22Rv1 (cell line): ENCODE results near the gene PRAMEF11.
A peak's percentile ranks its signal among the peaks of the same experiment; 100 is the strongest.
"Not testable (repeated sequence)": the region's sequence is repeated elsewhere in the genome, so short reads cannot be mapped to it uniquely, and the experiment has no call there.

Source experiments
- H3K27ac ChIP-seq: fragments of 450-650 bp; 2 replicates; pipeline ENCODE4 v1.5.1; 2017
- ZFX ChIP-seq: fragments of 450-650 bp; IDR thresholded peaks from 2 replicates; pipeline ENCODE4 v1.6.1; 2017; ENCODE audit warnings: antibody characterized with exemption, borderline replicate concordance
- TF ChIP-seq, protein P1 (sequence below): fragments of 450-650 bp; IDR thresholded peaks from 2 replicates; pipeline ENCODE4 v1.5.1; 2017; ENCODE audit warnings: mild to moderate bottlenecking

Gene PRAMEF11

GRCh38 chr1:12799730-12800129, 31.5 kb downstream of the PRAMEF11 start:
- TF ChIP-seq ZFX: no peak
- TF ChIP-seq, protein P1, sequence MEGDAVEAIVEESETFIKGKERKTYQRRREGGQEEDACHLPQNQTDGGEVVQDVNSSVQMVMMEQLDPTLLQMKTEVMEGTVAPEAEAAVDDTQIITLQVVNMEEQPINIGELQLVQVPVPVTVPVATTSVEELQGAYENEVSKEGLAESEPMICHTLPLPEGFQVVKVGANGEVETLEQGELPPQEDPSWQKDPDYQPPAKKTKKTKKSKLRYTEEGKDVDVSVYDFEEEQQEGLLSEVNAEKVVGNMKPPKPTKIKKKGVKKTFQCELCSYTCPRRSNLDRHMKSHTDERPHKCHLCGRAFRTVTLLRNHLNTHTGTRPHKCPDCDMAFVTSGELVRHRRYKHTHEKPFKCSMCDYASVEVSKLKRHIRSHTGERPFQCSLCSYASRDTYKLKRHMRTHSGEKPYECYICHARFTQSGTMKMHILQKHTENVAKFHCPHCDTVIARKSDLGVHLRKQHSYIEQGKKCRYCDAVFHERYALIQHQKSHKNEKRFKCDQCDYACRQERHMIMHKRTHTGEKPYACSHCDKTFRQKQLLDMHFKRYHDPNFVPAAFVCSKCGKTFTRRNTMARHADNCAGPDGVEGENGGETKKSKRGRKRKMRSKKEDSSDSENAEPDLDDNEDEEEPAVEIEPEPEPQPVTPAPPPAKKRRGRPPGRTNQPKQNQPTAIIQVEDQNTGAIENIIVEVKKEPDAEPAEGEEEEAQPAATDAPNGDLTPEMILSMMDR: no peak
- no peak overlapping the region for H3K27ac ChIP-seq

GRCh38 chr1:12798911-12799310, 32.3 kb downstream of the PRAMEF11 start:
- TF ChIP-seq, protein P1: no peak
- no peak for TF ChIP-seq ZFX

DNA sequence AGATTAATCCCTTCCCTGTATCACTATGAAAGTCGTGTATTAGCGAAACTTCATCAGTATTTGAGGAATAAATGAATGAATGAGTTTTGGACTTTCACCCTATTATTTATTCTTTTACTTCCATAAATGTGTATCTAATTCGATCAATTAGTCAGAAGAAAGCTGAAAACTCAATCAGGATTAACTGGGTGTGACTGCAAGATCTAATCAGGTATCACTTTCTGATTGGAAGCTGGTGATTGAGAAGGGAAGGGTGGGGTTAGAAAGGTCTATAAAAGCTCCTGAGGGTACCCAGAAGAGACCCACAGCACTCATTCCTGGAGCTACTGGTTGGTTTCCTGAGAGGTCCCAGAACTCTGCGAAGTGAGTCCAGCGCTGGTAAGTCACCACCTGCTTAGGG, 40.1 kb downstream of the PRAMEF11 start, which contains the start of gene PRAMEF1:
TSS of gene PRAMEF1 (plus strand) at position 301 of the 400 bp plus-strand sequence. CDS start 1,831 bp downstream, outside the sequence.
- H3K27ac ChIP-seq: not testable (repeated sequence)

More at GRCh38 chr1:12798911-12799310, 32.3 kb downstream of the PRAMEF11 start:
- no peak overlapping the region for H3K27ac ChIP-seq

GRCh38 chr1:12784729-12785128, 46.5 kb downstream of the PRAMEF11 start:
- H3K27ac ChIP-seq: not testable (repeated sequence)

DNA sequence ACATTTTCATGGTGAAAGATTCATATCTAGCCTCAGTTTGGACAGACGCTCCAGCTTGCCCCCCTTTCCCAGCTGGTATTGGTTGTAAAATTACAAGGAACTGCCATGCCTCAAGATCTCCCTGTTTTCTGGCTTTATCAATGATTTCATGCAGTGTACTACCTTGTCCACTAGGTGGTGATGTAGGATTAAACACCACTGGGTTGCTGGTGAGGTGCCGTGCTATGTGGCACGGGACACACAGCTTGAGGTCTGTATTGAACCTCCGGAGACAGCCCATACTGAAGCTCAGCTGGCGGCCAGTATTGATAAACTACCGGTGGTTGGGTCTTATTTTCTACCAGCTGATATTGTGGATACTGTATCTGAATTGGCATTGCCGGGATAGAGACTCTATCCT, 47.4 kb downstream of the PRAMEF11 start:
- TF ChIP-seq, protein P1: peak; percentile 49
- H3K27ac ChIP-seq: not testable (repeated sequence)

GRCh38 chr1:12781488-12781887, 49.7 kb downstream of the PRAMEF11 start:
- H3K27ac ChIP-seq: not testable (repeated sequence)

DNA sequence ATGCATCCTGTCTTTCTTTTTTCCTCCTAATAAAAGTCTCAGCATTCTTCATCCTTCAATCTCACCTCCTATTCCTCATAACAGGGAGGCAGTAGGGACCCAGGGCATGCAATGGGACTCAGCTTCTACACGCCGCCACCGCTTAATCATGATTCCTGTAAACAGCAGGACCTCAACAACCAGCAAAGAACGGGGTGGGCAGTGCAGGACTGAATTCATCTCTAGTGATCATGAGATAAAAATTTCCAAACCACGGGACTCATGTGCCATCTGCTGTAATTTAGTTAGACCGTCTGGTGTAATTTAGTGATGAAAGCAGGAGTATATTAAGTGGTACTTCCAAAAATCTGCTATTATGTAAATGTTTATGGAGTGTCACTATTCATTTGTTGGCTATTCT, 52.3 kb downstream of the PRAMEF11 start:
- TF ChIP-seq, protein P1: no peak
- TF ChIP-seq ZFX: no peak
- H3K27ac ChIP-seq: no peak overlapping the region

DNA sequence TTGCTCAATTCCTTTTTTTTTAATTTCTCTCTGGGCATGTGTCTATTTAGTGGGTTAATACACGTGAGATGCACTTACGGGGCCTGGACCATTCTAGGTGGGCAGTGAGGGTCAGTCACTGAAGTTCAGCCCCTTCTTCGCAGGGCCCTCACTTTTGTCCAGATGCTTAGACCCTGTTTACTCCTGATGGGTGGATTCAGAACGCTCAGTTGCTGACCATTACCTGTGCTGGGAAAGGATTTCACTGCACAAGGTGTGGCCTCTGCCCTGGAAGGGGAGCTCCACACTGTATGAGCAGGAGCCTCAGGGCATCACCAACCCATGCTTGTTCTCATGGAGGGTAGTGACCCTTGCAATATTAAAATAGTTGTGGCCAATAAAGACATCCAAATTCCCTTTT, 53.1 kb downstream of the PRAMEF11 start:
- TF ChIP-seq ZFX: no peak
- TF ChIP-seq, protein P1: no peak
- no peak overlapping the region for H3K27ac ChIP-seq

GRCh38 chr1:12776801-12777557, 54.2 kb downstream of the PRAMEF11 start:
- H3K27ac ChIP-seq: no peak overlapping the region
- TF ChIP-seq, protein P1: no peak
- no peak for TF ChIP-seq ZFX
